Pulmonary artery endothelial cell (primary cell): ENCODE data around the gene IZUMO1R. TPM values are rescaled to one million over a fixed set of nuclear protein-coding genes. Genes with fewer than 3 reads are reported as not detected.
"Not testable (repeated sequence)": the region's sequence is repeated elsewhere in the genome, so short reads cannot be mapped to it uniquely, and the experiment has no call there.

Experiments
- DNase-seq: peaks from one replicate; pipeline ENCODE4 v3.0.0-alpha.2; 2011; ENCODE audit warnings: low read depth, low spot score
- total RNA-seq: library from RNA; depleted of rRNA; stranded (reverse); fragments of >200 nt; gene quantifications from 2 replicates; pipeline ENCODE4 v1.2.3, GENCODE V29; 2014

Gene IZUMO1R
- total RNA-seq, 1 donor from 2014 or later = not detected

GRCh38 chr11:94325681-94326080, 21.3 kb downstream of the IZUMO1R start:
- no peak for DNase-seq

- DNase-seq = no peak
These were observed 22.6 kb downstream of the IZUMO1R start for GRCh38 chr11:94326947-94327346.

- DNase-seq = no peak
These were observed 24.3 kb downstream of the IZUMO1R start for GRCh38 chr11:94328587-94329080.

GRCh38 chr11:94329501-94329900, 25.1 kb downstream of the IZUMO1R start:
- no peak for DNase-seq

- DNase-seq = no peak
These were observed 26.4 kb downstream of the IZUMO1R start for GRCh38 chr11:94330789-94331188.

- DNase-seq = no peak
These were observed 28.4 kb downstream of the IZUMO1R start for GRCh38 chr11:94332814-94333213.

- no peak for DNase-seq
These were observed 31.7 kb downstream of the IZUMO1R start for GRCh38 chr11:94336033-94336432.

GRCh38 chr11:94338651-94339050, 34.3 kb downstream of the IZUMO1R start:
- no peak for DNase-seq

GRCh38 chr11:94342250-94342649, 37.9 kb downstream of the IZUMO1R start:
- no peak for DNase-seq

- DNase-seq = no peak
These were observed 39.1 kb downstream of the IZUMO1R start for GRCh38 chr11:94343495-94343894.

GRCh38 chr11:94346311-94346710, 41.9 kb downstream of the IZUMO1R start:
- not testable (repeated sequence) for DNase-seq

GRCh38 chr11:94350850-94351563, 46.6 kb downstream of the IZUMO1R start:
- not testable (repeated sequence) for DNase-seq

Other genes starting within 250 kb of the IZUMO1R start
- 24.3 and 28.8 TPM in 2 replicates for gene PANX1, start 175.7 kb upstream of the IZUMO1R start, total RNA-seq
- gene GPR83, start 96.8 kb downstream of the IZUMO1R start, total RNA-seq = not detected in 2 replicates
- gene MRE11, start 189.3 kb downstream of the IZUMO1R start, total RNA-seq = 14.5 and 21.9 TPM in 2 replicates
- 8.6 and 12.4 TPM in 2 replicates for gene ANKRD49, start 189.4 kb downstream of the IZUMO1R start, total RNA-seq
- not detected in 2 replicates for gene C11orf97, start 207.9 kb downstream of the IZUMO1R start, total RNA-seq
- gene FUT4, start 239.3 kb downstream of the IZUMO1R start, total RNA-seq = 6.3 and 8.4 TPM in 2 replicates